Gastrocnemius medialis (tissue), 4 donors: Measurements from ENCODE around the gene ACBD6. TPM values are rescaled to one million over a fixed set of nuclear protein-coding genes. Genes with fewer than 3 reads are reported as not detected.

Experiments used
- ATAC-seq, 2 donors: fragments of 150-250 bp; one replicate each; pipeline ENCODE4 v1.9.1; 2016
- DNase-seq, 2 donors: peaks; one replicate each; pipeline ENCODE4 v3.0.0-alpha.2; 2019
- H3K27ac ChIP-seq, 4 donors: fragments of 200-600 bp; sonication (generic); 1 replicate in 1 of 4; 2 replicates in 3 of 4; pipeline ENCODE4 v1.5.1; 2016 to 2018; ENCODE audit warnings: mild to moderate bottlenecking in 2 of 4, moderate library complexity in 1 of 4
- H3K27me3 ChIP-seq, 3 donors: fragments of 200-600 bp; sonication (generic) in 2 of 3; 1 replicate in 1 of 3; 2 replicates in 2 of 3; pipeline versions ENCODE4 v1.5.1 to v1.6.0; 2016 to 2019; ENCODE audit warnings: mild to moderate bottlenecking in 1 of 3, moderate library complexity in 1 of 3
- H3K36me3 ChIP-seq, 2 donors: fragments of 200-600 bp; sonication (generic) in 1 of 2; one replicate each; pipeline ENCODE4 v1.5.1; 2017 to 2018
- H3K4me1 ChIP-seq, 2 donors: fragments of 200-600 bp; sonication (generic) in 1 of 2; one replicate each; pipeline ENCODE4 v1.5.1; 2016 to 2017; ENCODE audit warnings: mild to moderate bottlenecking in 2 of 2
- H3K4me3 ChIP-seq, 4 donors: fragments of 200-600 bp; sonication (generic) in 3 of 4; 1 replicate in 1 of 4; 2 replicates in 3 of 4; pipeline ENCODE4 v1.5.1; 2016 to 2019; ENCODE audit warnings: mild to moderate bottlenecking in 2 of 4
- H3K9me3 ChIP-seq, 3 donors: fragments of 200-600 bp; sonication (generic) in 2 of 3; 1 replicate in 1 of 3; 2 replicates in 2 of 3; pipeline ENCODE4 v1.5.1; 2016 to 2019
- POLR2A ChIP-seq, 2 donors: fragments of 450-650 bp; IDR thresholded peaks; one replicate each; pipeline ENCODE4 v1.6.1; 2017; ENCODE audit warnings: antibody characterized with exemption in 2 of 2, mild to moderate bottlenecking in 2 of 2, moderate library complexity in 2 of 2
- in situ Hi-C, 4 donors: fragments of 200-750 bp; cut with MboI; loops; one replicate each; pipeline versions ENCODE4 v1.15.0 to v1.8.0; 2017; ENCODE audit warnings: low sequenced_read_pairs in 4 of 4
- intact Hi-C: fragments of 100-400 bp; cut with DNase I; formaldehyde crosslinking; loops from one replicate; pipeline ENCODE4 v1.15.1; 2023; ENCODE audit warnings: low total_unique reads
- total RNA-seq, 4 donors: library from RNA; depleted of rRNA; stranded (reverse); fragments of >200 nt; gene quantifications; one replicate each; pipeline versions ENCODE4 v1.1.0 to v1.2.3, GENCODE V29; 2016
- TF ChIP-seq, protein P1 (sequence below), 5 experiments: fragments of 450-650 bp in 3 of 5; fragments of 200-600 bp in 2 of 5; sonication (generic) in 2 of 5; IDR thresholded peaks in 4 of 5; conservative IDR thresholded peaks in 1 of 5; 1 replicate in 4 of 5; 2 replicates in 1 of 5; pipeline ENCODE4 v1.5.1; 2016 to 2019; ENCODE audit warnings: antibody characterized with exemption in 5 of 5, mild to moderate bottlenecking in 3 of 5, moderate library complexity in 3 of 5

ACBD6 gene
- total RNA-seq, 4 donors from 2014 or later, result 15.0 to 27.4 (median 19.1) TPM

DNA sequence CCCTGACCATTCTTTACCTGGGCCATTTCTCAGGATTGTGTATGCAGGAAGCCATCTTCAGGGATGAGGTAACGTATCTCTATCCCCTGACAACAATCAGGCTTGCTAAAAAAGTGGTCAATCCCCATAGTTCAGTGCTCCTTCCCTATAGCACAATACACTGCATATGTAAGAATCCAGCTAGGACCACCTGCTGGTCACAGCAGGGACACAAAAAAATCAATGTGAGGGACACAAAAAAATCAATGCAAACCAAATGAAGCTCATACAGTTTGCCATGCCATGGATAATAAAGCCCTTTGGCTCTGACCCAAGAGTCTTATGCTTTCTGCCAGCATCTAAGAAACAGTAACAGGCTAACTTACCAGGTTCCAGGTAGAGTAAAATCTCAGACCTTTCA, 16.3 kb downstream of the ACBD6 start:
- TF ChIP-seq POLR2A (IDR thresholded peaks at IDR 0.05), result no peak
- TF ChIP-seq, protein P1, sequence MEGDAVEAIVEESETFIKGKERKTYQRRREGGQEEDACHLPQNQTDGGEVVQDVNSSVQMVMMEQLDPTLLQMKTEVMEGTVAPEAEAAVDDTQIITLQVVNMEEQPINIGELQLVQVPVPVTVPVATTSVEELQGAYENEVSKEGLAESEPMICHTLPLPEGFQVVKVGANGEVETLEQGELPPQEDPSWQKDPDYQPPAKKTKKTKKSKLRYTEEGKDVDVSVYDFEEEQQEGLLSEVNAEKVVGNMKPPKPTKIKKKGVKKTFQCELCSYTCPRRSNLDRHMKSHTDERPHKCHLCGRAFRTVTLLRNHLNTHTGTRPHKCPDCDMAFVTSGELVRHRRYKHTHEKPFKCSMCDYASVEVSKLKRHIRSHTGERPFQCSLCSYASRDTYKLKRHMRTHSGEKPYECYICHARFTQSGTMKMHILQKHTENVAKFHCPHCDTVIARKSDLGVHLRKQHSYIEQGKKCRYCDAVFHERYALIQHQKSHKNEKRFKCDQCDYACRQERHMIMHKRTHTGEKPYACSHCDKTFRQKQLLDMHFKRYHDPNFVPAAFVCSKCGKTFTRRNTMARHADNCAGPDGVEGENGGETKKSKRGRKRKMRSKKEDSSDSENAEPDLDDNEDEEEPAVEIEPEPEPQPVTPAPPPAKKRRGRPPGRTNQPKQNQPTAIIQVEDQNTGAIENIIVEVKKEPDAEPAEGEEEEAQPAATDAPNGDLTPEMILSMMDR (IDR thresholded peaks at IDR 0.05 in 4 of 5, conservative IDR thresholded peaks at IDR 0.05 in 1 of 5), result no peak
- Histone ChIP-seq H3K9me3 (no peaks in the 10 kb centered on the region), H3K27ac (no peak overlapping the region), H3K27me3 (no peaks in the 10 kb centered on the region), H3K36me3 (peaks cover 0 to 7% of the 10 kb centered on the region in 2 donors), H3K4me1 (peaks cover 0 to 10% of the 10 kb centered on the region in 2 donors), H3K4me3 (no peak overlapping the region)
- intact Hi-C loops, result no loop called here
- ATAC-seq, result no peak
- in situ Hi-C loops, result no loop called here
- DNase-seq, result no peak

DNA sequence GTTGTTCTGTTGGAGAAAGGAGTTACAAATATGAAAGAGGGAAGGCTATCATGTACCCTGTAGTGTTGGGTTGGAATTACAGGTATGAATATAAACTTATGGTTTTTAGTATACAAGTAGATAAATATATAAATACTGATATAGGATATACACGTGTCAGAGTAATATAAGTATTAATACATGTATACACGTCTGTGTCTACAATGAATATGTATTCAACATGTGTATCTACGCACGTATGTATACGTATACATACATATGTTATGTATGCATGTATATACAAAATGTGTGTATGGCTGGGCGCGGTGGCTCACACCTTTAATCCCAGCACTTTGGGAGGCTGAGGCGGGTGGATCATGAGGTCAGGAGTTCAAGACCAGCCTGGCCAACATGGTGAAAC, 17.9 kb downstream of the ACBD6 start:
- Histone ChIP-seq H3K4me1 (peaks cover 0 to 10% of the 10 kb centered on the region in 2 donors), H3K27ac (no peak overlapping the region), H3K4me3 (no peak overlapping the region), H3K36me3 (peaks cover 0 to 7% of the 10 kb centered on the region in 2 donors), H3K9me3 (no peaks in the 10 kb centered on the region), H3K27me3 (no peaks in the 10 kb centered on the region)
- no peak for TF ChIP-seq POLR2A (IDR thresholded peaks at IDR 0.05)
- TF ChIP-seq, protein P1 (IDR thresholded peaks at IDR 0.05 in 4 of 5, conservative IDR thresholded peaks at IDR 0.05 in 1 of 5), result no peak
- intact Hi-C loops (loop anchor here (5.0 kb wide), 1 partner anchor 777 kb away; no protein-coding TSS in a partner anchor), in situ Hi-C loops (loop anchor here in 1 of 4 donors (5.0 kb wide), 1 partner anchor 232 kb away; no protein-coding TSS in a partner anchor)
- ATAC-seq, result no peak
- no peak for DNase-seq

GRCh38 chr1:180482425-180483275, 19.7 kb downstream of the ACBD6 start:
- DNase-seq, result no peak
- no peak for TF ChIP-seq POLR2A (IDR thresholded peaks at IDR 0.05)
- TF ChIP-seq, protein P1 (IDR thresholded peaks at IDR 0.05 in 4 of 5, conservative IDR thresholded peaks at IDR 0.05 in 1 of 5), result peak; percentile 31 to 76 (median 50)
- H3K4me3 ChIP-seq, result no peak overlapping the region
- in situ Hi-C loops (loop anchor here in 1 of 4 donors (5.0 kb wide), 1 partner anchor 230 kb away; no protein-coding TSS in a partner anchor), intact Hi-C loops (loop anchor here (2.0 to 5.0 kb wide), 2 partner anchors 230 to 775 kb away; no protein-coding TSS in a partner anchor)
- H3K9me3 ChIP-seq, result no peaks in the 10 kb centered on the region
- peaks cover 0 to 10% of the 10 kb centered on the region in 2 donors for H3K4me1 ChIP-seq
- H3K36me3 ChIP-seq, result no peaks in the 10 kb centered on the region
- no peaks in the 10 kb centered on the region for H3K27me3 ChIP-seq
- no peak overlapping the region for H3K27ac ChIP-seq
- ATAC-seq, result no peak

- no peaks in the 10 kb centered on the region for H3K4me1 ChIP-seq
- H3K36me3 ChIP-seq, result no peaks in the 10 kb centered on the region
- no peaks in the 10 kb centered on the region for H3K27me3 ChIP-seq
- H3K27ac ChIP-seq, result no peak overlapping the region
- intact Hi-C loops (no loop called here), in situ Hi-C loops (loop anchor here in 2 of 4 donors (10.0 kb wide), 2 partner anchors 215 to 225 kb away; no protein-coding TSS in a partner anchor)
- H3K9me3 ChIP-seq, result no peaks in the 10 kb centered on the region
- ATAC-seq, result no peak
- DNase-seq, result no peak
- no peak overlapping the region for H3K4me3 ChIP-seq
- no peak for TF ChIP-seq POLR2A (IDR thresholded peaks at IDR 0.05)
- TF ChIP-seq, protein P1 (IDR thresholded peaks at IDR 0.05 in 4 of 5, conservative IDR thresholded peaks at IDR 0.05 in 1 of 5), result no peak
Observed at GRCh38 chr1:180470031-180470430, 32.3 kb downstream of the ACBD6 start.
